Smooth muscle cell (in vitro differentiated cells): ENCODE data around the gene SYNJ1. TPM values are rescaled to one million over a fixed set of nuclear protein-coding genes. Genes with fewer than 3 reads are reported as not detected.

Source experiments
- DNase-seq: peaks from one replicate; lab custom pipeline; 2025; ENCODE audit not compliant: unreplicated experiment; lab: John Stamatoyannopoulos, UW
- H2AFZ ChIP-seq: fragments of 200-600 bp; sonication (generic); 2 replicates; pipeline ENCODE4 v1.6.0; 2016; ENCODE audit warnings: antibody characterized with exemption, low read depth, mild to moderate bottlenecking
- H3F3A ChIP-seq: fragments of 200-600 bp; sonication (generic); 2 replicates; pipeline ENCODE4 v1.6.0; 2017; ENCODE audit warnings: antibody characterized with exemption, low read depth
- H3K27ac ChIP-seq: fragments of 200-600 bp; sonication (generic); 2 replicates; pipeline ENCODE4 v1.5.1; 2016; ENCODE audit warnings: low read depth, mild to moderate bottlenecking
- H3K27me3 ChIP-seq: fragments of 200-600 bp; sonication (generic); 2 replicates; pipeline ENCODE4 v1.6.1; 2016; ENCODE audit warnings: low read depth, mild to moderate bottlenecking
- H3K36me3 ChIP-seq: fragments of 200-600 bp; sonication (generic); 2 replicates; pipeline ENCODE4 v1.5.1; 2016; ENCODE audit warnings: low read depth
- H3K4me1 ChIP-seq: fragments of 200-600 bp; sonication (generic); 2 replicates; pipeline ENCODE4 v1.5.1; 2016; ENCODE audit warnings: low read depth
- H3K4me2 ChIP-seq: fragments of 200-600 bp; sonication (generic); 2 replicates; pipeline ENCODE4 v1.6.0; 2016; ENCODE audit warnings: mild to moderate bottlenecking
- H3K4me3 ChIP-seq: fragments of 200-600 bp; sonication (generic); 2 replicates; pipeline ENCODE4 v1.5.1; 2016; ENCODE audit warnings: mild to moderate bottlenecking
- H3K79me2 ChIP-seq: fragments of 200-600 bp; sonication (generic); 2 replicates; pipeline ENCODE4 v1.6.0; 2016; ENCODE audit warnings: low read depth, mild to moderate bottlenecking
- H3K9ac ChIP-seq: fragments of 200-600 bp; sonication (generic); 2 replicates; pipeline ENCODE4 v1.6.0; 2016; ENCODE audit warnings: low read depth
- H3K9me3 ChIP-seq: fragments of 200-600 bp; sonication (generic); replicated peaks from 2 replicates; pipeline ENCODE4 v1.5.1; 2016; ENCODE audit warnings: low read depth
- H4K20me1 ChIP-seq: fragments of 200-600 bp; sonication (generic); 2 replicates; pipeline ENCODE4 v1.6.0; 2016; ENCODE audit warnings: low read depth
- WGBS: methylation state at CpG from one replicate; pipeline ENCODE4 v1.1.7; 2016; ENCODE audit warnings: low lambda C conversion rate; 5-methylcytosine and 5-hydroxymethylcytosine counted together
- polyA plus RNA-seq: library from polyadenylated mRNA; unstranded; fragments of >200 nt; fragmentation: Nextera tagmentation; extraction: Ambion mirVana; gene quantifications from 2 replicates; pipeline ENCODE4 v1.2.1, GENCODE V29; 2016
- total RNA-seq: library from RNA; depleted of rRNA; stranded (reverse); fragments of >200 nt; gene quantifications from 2 replicates; pipeline ENCODE4 v1.2.3, GENCODE V29; 2014
- TF ChIP-seq, protein P1 (sequence below): fragments of 200-600 bp; sonication (generic); IDR thresholded peaks from 2 replicates; pipeline ENCODE4 v1.5.1; 2017; ENCODE audit warnings: borderline replicate concordance, mild to moderate bottlenecking, antibody characterized with exemption; ENCODE audit not compliant: insufficient read depth, poor library complexity, severe bottlenecking

SYNJ1 gene
- total and polyA plus RNA-seq, 2 experiments from 2014 or later: 2.7 to 8.5 TPM

DNA sequence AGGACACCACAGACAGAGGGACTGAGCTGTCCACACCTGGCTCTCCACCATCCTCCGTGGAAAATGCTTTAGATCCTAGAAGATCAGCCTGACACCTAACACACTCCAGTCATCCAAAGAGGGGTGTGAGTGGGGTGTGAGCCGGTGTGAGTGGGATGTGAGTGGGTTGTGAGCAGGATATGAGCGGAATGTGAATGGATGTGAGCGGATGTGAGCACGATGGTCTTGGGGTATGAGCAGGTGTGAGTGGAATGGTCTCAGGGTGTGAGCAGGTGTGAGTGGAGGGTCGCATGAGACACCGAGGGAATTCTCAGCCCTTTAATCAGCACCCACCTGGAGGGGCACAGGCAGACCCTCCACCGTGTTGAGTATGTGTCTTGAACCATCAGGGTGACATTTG is 143.3 kb downstream of the SYNJ1 start:
- DNase-seq: no peak
- Histone ChIP-seq H3K9me3 (no peaks in the 10 kb centered on the region), H3K27ac (no peak overlapping the region), H3F3A (no peaks in the 10 kb centered on the region), H3K27me3 (peaks cover 1% of the 10 kb centered on the region), H3K4me1 (no peaks in the 10 kb centered on the region), H3K4me3 (no peak overlapping the region), H3K9ac (no peak overlapping the region), H3K79me2 (no peaks in the 10 kb centered on the region), H2AFZ (no peak overlapping the region), H4K20me1 (no peaks in the 10 kb centered on the region), H3K4me2 (no peak overlapping the region), H3K36me3 (no peaks in the 10 kb centered on the region)
- WGBS: 88% methylated on average over 8 of the region's 8 CpGs
- TF ChIP-seq, protein P1, sequence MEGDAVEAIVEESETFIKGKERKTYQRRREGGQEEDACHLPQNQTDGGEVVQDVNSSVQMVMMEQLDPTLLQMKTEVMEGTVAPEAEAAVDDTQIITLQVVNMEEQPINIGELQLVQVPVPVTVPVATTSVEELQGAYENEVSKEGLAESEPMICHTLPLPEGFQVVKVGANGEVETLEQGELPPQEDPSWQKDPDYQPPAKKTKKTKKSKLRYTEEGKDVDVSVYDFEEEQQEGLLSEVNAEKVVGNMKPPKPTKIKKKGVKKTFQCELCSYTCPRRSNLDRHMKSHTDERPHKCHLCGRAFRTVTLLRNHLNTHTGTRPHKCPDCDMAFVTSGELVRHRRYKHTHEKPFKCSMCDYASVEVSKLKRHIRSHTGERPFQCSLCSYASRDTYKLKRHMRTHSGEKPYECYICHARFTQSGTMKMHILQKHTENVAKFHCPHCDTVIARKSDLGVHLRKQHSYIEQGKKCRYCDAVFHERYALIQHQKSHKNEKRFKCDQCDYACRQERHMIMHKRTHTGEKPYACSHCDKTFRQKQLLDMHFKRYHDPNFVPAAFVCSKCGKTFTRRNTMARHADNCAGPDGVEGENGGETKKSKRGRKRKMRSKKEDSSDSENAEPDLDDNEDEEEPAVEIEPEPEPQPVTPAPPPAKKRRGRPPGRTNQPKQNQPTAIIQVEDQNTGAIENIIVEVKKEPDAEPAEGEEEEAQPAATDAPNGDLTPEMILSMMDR: no peak

DNA sequence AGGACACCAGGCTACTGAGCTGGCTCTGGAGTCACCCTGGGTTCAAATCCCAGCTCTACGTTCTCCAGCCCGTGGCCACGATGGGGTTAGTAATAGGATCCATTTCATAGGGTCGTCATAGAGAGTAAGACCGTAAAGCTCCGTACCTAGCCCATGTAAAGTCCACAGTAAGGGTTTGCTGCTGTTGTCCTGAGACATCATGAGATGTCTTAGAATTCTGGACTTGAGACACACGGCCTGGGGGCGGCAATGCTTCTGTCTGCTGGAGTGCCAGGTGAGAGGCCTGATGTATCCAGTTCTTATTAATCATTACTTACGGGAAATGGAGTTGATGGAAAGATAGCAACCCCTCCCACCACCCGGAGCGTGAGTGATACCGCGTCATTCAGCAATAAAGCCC is 146.1 kb downstream of the SYNJ1 start:
- no peak overlapping the region for H2AFZ ChIP-seq
- H3K4me3 ChIP-seq: no peak overlapping the region
- H3K36me3 ChIP-seq: no peaks in the 10 kb centered on the region
- H3K4me2 ChIP-seq: no peak overlapping the region
- DNase-seq: no peak
- H3K79me2 ChIP-seq: no peaks in the 10 kb centered on the region
- TF ChIP-seq, protein P1: no peak
- no peaks in the 10 kb centered on the region for H3K4me1 ChIP-seq
- no peaks in the 10 kb centered on the region for H4K20me1 ChIP-seq
- H3K27ac ChIP-seq: no peak overlapping the region
- 96% methylated on average over 13 of the region's 13 CpGs for WGBS
- no peaks in the 10 kb centered on the region for H3K9me3 ChIP-seq
- H3K9ac ChIP-seq: no peak overlapping the region
- no peaks in the 10 kb centered on the region for H3F3A ChIP-seq
- peaks cover 15% of the 10 kb centered on the region for H3K27me3 ChIP-seq

DNA sequence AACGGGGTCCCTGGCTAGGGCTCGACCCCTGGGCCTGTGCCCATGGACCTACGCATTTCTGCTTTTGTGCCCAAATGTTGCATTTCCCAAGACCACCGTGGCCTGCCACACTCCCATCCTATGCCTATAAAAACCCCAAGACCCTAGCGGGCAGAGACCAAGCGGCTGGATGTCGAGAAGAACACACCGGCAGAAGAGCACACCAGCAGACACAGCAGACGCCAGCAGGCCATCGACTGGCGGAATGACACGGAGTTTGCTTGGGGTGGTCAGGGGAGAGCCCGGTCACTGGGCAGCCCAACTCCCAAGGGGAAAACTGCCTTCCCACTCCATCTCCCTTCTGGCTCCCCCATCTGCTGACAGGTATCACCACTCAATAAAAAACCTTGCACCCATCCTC is 146.9 kb downstream of the SYNJ1 start:
- H3K9me3 ChIP-seq: no peaks in the 10 kb centered on the region
- peaks cover 15% of the 10 kb centered on the region for H3K27me3 ChIP-seq
- no peak for DNase-seq
- H3K27ac ChIP-seq: no peak overlapping the region
- H3K4me2 ChIP-seq: no peak overlapping the region
- H3K79me2 ChIP-seq: no peaks in the 10 kb centered on the region
- H3F3A ChIP-seq: no peaks in the 10 kb centered on the region
- H2AFZ ChIP-seq: no peak overlapping the region
- no peak overlapping the region for H3K4me3 ChIP-seq
- no peaks in the 10 kb centered on the region for H3K36me3 ChIP-seq
- no peak overlapping the region for H3K9ac ChIP-seq
- H4K20me1 ChIP-seq: no peaks in the 10 kb centered on the region
- TF ChIP-seq, protein P1: no peak
- H3K4me1 ChIP-seq: no peaks in the 10 kb centered on the region
- WGBS: 95% methylated on average over 13 of the region's 13 CpGs

Other genes starting within 250 kb of the SYNJ1 start
- gene TCP10L, start 142.5 kb downstream of the SYNJ1 start, total RNA-seq: 0.58 TPM in 1 of 2 replicates, not detected in the other
- gene TCP10L, start 142.5 kb downstream of the SYNJ1 start, polyA plus RNA-seq: 0.96 and 1.9 TPM in 2 replicates
- gene CFAP298, start 115.6 kb downstream of the SYNJ1 start, total RNA-seq: 23.3 and 26.8 TPM in 2 replicates
- 41.9 and 49.1 TPM in 2 replicates for gene CFAP298, start 115.6 kb downstream of the SYNJ1 start, polyA plus RNA-seq
- 43.2 and 53.8 TPM in 2 replicates for gene PAXBP1, start 43.7 kb upstream of the SYNJ1 start, total RNA-seq
- 11.9 and 17.9 TPM in 2 replicates for gene PAXBP1, start 43.7 kb upstream of the SYNJ1 start, polyA plus RNA-seq